NCI-H2196 treated with DMSO at 0.1 percent for 48 hours (cell line): ENCODE results near the gene METTL9.
A peak's percentile ranks its signal among the peaks of the same experiment; 100 is the strongest.
"Not testable (repeated sequence)": the region's sequence is repeated elsewhere in the genome, so short reads cannot be mapped to it uniquely, and the experiment has no call there.

ENCODE experiments used
- DNase-seq: peaks from one replicate; lab custom pipeline; 2025; ENCODE audit not compliant: unreplicated experiment; lab: John Stamatoyannopoulos, UW

Gene METTL9

GRCh38 chr16:21656795-21657768 lies 57.7 kb downstream of the METTL9 start:
- peak; percentile 36 for DNase-seq

GRCh38 chr16:21659124-21659523 lies 59.7 kb downstream of the METTL9 start:
- no peak for DNase-seq

GRCh38 chr16:21663889-21664647 lies 64.7 kb downstream of the METTL9 start, which contains the start of gene OTOA:
Gene OTOA (plus strand): TSS chr16:21663968. CDS start chr16:21678515, 14,547 bp downstream.
- DNase-seq = no peak

GRCh38 chr16:21664801-21665492 lies 65.6 kb downstream of the METTL9 start:
- no peak for DNase-seq

GRCh38 chr16:21666772-21667171 lies 67.4 kb downstream of the METTL9 start:
- DNase-seq = no peak

- no peak for DNase-seq
Observed at GRCh38 chr16:21667575-21667974, 68.2 kb downstream of the METTL9 start.

GRCh38 chr16:21673469-21673868 lies 74.1 kb downstream of the METTL9 start:
- no peak for DNase-seq

GRCh38 chr16:21674456-21674855 lies 75.1 kb downstream of the METTL9 start:
- DNase-seq = not testable (repeated sequence)

- not testable (repeated sequence) for DNase-seq
Observed at GRCh38 chr16:21680714-21681113, 81.3 kb downstream of the METTL9 start.

- DNase-seq = no peak
Observed at GRCh38 chr16:21683184-21683583, 83.8 kb downstream of the METTL9 start.

GRCh38 chr16:21684199-21684598 lies 84.8 kb downstream of the METTL9 start:
- DNase-seq = peak; percentile 15

GRCh38 chr16:21685034-21685455 lies 85.7 kb downstream of the METTL9 start:
- no peak for DNase-seq

- DNase-seq = no peak
Observed at GRCh38 chr16:21689107-21689506, 89.7 kb downstream of the METTL9 start.

- not testable (repeated sequence) for DNase-seq
Observed at GRCh38 chr16:21690967-21691366, 91.6 kb downstream of the METTL9 start.

- DNase-seq = no peak
Observed at GRCh38 chr16:21694609-21695008, 95.2 kb downstream of the METTL9 start.

- DNase-seq = no peak
Observed at GRCh38 chr16:21697032-21697431, 97.7 kb downstream of the METTL9 start.

- no peak for DNase-seq
Observed at GRCh38 chr16:21698169-21699032, 99.0 kb downstream of the METTL9 start.

- DNase-seq = no peak
Observed at GRCh38 chr16:21701271-21701670, 101.9 kb downstream of the METTL9 start.

- no peak for DNase-seq
Observed at GRCh38 chr16:21702276-21702675, 102.9 kb downstream of the METTL9 start.

GRCh38 chr16:21703156-21703555 lies 103.8 kb downstream of the METTL9 start:
- no peak for DNase-seq
